Fibroblast of peridontal ligament (primary cell): ENCODE data around the gene RSPO3.

Experiments used
- DNase-seq: peaks from one replicate; pipeline ENCODE4 v3.0.0-alpha.2; 2010; ENCODE audit errors: extremely low read depth

The RSPO3 gene

DNA sequence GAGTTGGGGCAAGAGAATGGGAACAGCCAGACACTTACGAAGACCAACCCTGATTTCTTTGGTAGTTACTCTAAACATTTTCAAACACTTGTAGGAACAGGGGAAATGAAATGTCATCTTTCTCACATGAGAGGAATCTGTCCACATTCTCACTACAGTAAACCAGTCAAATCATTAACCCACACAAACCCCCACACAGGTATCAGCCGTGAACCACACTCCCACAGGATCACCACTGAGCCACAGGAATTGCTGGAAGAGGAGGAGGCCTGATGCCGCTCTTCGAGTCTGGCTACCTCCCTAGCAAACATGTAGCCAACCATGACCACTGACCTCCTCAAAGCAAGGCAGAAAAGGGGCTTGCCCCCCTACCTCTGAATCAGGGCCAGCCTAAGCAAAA is 6.9 kb upstream of the RSPO3 start:
- DNase-seq: no peak

DNA sequence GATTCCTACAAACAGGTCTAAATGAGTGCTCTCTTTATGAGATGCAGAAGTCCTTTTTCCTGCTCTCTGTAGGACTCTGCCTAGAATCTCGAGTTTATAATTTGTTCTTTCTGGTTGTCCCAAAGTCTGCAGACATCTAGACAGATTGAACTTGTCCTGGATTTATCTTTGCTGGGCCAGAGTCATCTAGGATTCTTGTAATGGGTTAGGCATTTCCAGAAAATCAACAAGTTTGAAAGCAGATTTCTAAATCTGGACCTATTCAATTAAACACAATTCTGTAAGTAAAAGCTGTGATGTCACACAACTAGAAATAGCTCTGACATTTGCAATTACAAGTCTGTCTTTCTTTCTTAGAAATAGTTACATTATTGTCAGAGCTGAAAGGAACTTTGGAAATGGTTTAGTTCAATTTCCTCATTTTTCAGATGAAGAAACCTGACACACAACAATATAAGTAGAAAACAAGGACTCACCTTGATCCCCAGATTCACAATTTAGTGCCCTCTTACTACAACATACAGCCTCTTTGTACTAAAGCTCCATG is 4.2 kb upstream of the RSPO3 start:
- DNase-seq: no peak

DNA sequence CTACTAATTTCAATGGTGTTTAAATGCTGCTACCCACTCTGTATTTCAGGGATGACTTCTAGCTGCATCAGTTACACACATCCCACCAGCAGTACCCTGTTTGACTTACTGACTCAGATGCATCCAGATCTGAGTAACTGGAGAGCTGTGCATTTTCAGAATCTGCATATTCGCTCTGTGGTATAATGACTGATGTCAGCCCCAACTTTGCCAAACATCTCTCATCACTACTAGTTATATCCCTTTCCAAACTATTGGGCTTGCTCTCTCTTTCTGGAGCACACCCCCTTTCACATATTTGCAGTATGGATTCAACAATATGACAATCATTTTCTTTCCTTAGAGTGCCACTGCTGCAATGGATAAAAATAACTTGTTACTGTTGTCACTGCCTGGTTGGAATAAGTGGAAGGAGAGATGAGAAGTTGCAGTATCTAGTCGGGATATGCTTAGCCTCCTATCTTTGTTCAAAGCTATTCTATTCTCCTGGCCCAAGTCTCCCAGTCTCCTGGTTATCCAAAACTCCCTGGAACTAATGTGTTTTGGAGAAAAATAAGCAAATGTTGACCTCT is 3.3 kb upstream of the RSPO3 start:
- no peak for DNase-seq

DNA sequence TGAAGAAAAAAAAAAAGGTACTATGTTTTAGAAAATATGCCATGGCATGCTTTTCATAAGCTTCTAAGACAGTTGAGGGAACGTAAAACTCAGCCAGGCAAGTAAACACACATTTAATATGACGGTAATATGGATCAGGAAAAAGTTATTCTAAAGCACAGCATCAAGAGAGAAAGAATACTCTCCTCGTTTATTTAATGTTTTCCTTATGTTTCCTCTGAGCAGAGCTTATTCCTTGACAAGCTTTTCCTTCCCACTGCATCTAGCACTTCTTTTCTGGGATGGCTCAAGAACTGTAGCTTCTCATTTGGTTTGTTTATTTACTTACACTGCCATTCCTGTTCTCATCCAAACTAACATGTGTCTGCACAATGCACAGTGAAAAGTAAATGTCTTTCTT is 2.7 kb upstream of the RSPO3 start:
- no peak for DNase-seq

DNA sequence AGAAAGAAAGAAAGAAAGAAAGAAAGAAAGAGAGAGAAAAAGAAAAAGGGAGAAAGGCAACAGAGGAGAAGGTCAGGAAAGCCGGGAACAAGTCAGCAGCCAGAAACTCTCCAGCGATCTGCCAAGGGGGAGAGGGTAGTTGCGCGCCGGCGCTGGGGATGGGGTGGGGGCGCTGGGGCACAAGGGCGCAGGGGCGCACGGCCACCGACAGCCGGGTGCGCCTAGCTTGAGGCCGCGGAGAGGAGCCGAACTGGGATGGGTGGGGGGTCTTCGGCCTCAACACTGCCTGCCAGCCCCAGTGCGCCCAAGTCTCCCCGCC is 533 bp upstream of the RSPO3 start:
- DNase-seq: no peak

DNA sequence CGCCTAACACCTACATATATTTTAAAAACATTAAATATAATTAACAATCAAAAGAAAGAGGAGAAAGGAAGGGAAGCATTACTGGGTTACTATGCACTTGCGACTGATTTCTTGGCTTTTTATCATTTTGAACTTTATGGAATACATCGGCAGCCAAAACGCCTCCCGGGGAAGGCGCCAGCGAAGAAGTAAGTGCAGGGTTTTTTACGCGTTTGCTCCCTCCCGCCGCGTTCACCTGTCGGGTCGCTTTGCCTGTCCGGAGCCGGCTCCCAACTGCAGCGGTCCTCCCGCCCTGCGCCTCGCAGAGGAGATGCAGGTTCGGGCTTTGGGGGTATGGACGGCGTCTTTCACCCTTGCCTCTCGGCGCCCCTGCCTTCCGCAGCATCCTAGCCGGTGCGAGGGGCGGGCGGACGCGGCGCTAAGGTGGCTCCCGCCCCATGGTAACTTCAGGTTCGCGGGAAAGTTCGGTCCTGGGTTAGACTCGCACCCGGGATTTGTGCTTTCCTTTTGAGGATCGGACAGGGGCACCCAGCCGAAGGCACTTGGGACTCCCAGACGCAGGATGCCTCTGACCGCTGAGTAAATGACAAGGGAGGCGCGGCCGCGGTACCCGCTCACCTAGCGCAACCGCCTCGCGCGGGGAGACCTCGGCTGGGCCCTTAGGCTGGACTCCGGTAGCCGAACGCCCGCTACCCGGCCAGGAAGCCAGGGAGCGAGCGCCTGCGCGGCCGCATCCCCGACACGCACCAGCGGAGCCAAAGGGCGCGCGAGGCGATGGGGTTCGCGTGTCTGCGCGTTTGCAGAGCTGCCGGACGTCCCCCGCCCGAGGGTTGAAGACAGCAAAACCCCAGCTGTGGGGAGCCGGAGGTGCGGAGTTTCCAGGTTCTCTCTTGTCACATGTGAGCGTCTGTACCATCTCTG is 891 bp downstream of the RSPO3 start:
- no peak for DNase-seq

DNA sequence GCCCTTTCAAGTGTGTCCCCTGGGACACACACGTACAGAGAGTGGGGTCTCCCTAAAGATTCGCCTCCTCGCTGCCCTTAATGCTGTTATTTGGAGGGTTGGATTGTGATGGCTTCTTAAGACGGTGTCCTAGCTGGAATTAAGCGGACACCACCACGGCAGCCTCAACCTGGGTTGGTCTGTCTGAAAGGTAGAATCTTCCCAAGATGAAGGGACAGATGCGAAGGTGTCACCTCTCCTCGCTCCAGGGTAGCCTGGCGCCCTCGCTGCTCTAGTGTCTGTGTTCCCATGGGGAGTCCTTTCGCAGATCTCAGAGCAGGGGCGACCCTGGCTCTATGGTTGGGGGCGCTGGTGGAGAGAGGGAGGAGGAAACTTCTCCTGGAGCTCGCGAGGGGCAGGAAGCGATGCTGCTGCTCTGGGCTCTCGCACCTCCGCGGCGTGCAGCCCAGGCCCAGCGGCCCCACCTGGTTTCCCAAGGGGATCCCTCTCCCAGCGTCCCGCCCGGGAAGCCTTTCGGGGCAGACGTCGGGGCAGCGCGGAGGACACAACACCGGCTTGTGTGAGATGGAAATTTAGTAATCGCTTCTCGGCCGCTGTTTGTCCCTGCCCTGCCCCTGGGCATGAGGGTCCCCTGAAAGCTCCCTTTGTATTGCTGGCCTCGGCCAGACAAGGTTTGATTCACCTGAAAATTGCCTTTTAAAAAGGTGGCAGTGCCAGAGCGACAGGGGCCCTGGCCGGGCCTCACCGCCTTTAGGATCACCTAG is 1.7 kb downstream of the RSPO3 start:
- DNase-seq: no peak

DNA sequence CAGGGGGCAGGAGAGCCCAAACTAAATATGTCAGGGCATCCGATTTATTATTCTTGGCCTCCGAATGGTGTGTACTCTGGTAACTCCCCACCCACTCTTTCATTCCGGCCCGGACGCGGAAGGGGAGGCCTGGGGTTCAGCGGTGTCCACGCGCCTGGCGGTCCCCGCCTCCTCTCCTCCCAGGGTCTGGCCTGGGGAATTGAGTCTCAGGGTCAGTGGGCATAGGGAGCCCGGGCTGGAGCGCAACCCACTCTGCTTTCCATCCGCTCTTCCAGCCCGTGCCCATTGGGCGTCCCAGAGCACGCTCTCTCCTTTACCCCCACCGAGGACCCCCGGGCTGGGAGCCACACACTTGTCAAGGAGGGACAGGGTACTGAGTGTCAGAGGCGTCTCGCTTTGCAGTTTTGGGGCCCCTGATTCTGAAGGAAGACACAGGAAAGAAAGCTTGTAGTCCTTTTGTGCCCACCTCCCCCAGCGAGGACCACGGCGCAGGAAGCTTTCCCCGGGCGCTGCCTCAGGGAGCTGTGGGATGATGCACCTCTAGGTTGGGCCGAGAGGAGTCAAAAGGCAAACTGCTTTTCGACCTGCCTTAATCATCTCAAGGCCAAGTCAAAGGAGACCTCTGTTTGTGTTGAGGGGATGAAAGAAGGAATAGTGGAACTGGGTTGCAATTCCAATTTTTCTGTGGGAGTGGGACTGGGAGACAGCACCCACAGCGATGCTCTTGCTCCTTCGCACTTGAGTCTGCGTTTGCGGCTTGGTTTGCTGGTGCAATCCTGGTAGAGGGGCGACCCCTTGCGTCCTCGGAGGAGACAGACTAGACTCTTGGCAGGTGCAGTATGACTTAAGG is 2.5 kb downstream of the RSPO3 start:
- DNase-seq: peak; percentile 86

DNA sequence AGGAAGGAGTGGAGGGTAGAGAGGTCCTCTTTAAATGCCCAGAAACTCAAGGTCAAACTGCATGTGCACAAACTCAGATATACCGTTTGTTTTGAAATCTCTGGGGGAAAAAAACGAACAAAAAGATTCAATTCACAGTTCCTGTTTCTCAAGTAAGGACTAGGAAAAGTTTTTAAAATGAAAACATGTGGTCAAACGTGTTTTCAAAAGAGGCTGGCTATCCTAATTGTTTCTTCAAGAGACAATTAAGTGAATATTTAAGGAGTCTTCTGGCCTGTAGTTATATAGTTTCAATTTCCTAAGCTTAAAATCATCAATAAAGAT is 3.1 kb downstream of the RSPO3 start:
- DNase-seq: no peak

DNA sequence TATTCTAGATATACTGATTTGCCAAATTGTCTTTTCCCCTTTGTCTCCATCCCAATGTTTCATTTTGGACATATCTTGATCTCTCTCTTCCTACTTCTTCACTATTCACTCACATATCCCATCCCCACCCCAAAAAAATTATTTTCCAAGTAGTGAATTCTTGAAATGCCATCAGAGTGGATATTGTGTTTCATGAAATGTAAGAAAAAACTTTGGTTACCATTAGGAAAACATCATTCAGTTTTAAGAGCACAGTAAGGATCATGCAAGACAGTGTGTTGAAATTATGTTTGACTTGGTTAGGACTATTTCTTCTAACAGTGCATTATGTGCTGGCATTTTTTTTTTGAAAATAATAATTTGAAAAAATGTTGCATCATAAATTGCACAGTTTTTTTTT is 5.7 kb downstream of the RSPO3 start:
- no peak for DNase-seq

DNA sequence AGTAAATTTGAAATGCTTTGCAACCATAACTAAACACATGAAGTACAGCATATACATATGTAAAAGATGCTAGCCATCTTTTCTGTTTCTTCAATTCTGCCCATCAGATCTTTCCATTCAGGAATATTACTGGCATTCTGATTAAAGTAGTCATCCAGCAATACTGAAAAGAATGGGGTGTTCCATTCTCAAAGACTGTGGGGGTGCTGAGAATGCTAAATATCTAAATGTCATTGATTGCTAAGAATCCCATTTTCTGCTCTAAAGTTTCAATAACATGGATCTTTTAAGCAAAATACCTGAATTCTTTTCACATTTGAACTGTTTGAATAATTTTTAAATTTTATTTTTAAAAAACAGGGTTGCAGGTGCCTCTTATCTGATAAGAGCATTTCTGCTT is 6.2 kb downstream of the RSPO3 start:
- DNase-seq: no peak

DNA sequence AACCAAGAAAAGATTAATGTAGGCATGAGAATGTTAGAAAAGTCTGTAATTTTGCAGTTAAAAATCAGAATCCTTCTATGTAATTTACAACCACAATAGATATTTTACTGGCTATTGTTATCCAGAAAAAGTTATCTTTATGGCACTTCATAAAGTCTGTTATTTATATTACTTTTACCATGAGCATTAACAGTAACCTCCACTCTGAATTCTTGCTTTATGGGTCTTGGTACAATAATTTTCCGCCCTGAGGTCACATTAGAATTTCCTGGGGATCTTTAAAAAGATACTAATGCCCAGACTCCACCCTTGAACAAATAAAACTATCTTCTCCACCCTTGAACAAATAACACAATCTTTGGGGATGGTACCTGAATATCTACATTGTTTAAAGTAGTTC is 9.6 kb downstream of the RSPO3 start:
- no peak for DNase-seq

DNA sequence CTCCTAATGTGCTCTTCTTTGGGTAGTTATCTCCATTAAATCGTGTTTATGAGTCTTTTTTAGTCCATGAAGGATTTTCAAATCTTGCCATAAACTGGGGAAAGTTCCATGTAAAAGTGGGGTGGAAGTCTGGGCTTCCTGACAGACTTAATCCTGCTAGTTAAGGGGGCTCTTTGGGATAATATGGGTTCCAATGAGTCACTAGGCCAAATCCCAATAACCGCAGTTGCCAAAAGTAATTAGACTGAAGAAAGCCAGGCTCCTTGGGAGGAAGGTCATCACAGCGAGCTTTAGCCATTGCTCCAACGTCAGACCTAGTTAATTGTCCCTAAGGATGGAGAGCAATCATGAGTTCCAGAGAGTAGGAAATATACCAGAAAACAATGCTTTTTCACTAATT is 10.8 kb downstream of the RSPO3 start:
- DNase-seq: no peak

DNA sequence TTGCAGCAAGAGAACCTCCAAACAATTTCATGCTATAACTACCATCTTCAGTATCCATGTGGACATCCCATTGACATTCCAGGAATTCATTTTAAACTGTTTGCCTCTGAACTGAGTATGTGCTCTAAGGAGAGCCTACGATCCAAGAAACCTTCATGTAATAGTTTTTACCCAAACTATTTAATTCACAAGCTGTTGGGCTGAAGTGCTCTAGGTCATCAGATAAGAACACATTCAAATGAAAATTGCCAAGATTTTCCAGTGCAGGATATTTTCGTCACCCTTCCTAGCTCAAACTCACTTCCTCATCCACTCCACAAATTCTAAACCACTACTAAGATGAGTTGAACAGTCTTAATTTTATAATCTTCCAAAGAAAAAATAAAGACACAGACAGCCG is 12.8 kb downstream of the RSPO3 start:
- no peak for DNase-seq

DNA sequence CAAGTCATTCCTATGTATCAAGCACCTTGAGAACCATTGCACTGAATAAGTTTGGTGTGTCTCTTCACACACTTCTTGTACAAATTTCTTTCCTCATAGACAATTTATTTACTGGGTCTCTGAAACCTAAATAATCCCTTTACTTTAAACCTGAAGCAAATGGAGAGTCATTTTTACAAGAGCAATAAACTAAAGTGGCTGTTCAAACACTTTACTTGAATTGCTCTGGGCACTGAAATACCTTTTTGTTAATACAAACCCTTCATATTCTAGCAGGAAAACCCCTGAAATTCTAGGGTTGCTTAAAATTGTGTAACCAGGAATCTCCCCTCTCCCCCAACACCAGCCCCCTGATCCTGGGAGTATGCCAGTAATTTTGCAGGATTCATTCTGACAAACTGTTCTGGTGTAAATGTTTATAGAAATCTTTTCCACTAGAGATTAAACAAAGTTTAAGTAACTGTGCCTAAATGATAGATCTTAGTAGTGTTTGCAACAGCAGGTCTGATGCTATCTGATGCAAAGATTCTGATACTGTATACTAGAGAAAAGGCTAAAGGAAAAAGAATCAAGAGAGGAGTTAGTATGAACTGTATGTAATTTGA is 13.4 kb downstream of the RSPO3 start:
- DNase-seq: no peak

DNA sequence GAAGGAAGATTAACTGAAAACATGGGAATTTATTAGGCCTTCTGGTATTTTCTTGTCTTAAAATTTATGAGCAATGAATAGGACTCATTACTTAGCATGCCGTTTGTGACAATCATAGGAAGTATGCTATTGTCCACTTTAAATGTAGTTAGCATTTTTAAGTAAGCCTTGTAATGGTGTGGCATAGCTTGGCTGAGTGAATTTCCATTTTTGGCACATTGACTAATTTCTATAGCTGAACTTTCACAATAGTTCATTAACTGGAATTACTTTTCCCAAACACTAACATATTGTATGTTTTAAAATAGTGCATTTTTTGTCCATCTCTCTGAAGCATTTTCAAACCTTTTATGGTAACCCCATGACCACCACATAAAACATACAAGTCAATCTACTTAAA is 15.7 kb downstream of the RSPO3 start:
- DNase-seq: no peak

DNA sequence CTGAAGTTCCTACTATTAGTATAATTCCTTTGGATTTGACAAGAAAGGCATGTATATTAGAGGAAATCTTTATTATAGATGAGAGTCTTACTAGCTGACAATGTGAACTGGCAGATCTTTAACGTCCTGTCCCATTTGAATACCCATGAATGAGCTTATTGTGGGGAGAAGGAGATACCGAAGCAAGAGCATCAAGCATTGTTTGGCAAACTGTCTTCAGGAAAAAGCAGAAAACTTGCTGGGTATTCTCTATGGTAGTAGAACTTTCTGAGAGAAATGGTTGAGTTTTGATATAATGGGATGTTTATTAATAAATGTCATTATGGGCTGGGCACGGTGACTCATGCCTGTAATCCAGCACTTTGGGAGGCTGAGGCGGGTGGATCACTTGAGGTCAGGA is 18.3 kb downstream of the RSPO3 start:
- no peak for DNase-seq

DNA sequence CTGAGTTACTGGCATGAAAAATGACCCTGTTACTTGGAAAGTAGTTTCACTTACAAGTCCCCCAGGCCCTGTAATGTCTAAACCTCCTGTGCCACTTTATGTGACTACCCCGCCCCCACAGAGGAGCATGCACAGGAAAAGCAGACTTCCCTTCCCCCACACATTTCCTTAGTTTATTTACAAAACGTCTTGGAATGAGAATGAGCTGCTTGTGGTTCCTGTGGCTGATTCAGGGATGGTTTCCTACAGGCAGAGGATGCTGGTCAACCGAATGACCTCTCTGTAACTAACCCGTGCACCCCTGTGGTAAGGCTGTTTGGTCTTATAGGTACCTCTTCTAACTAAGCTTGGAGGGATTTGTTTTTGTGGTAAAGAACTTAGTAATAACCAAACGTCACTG is 28.5 kb downstream of the RSPO3 start:
- DNase-seq: peak; percentile 80

DNA sequence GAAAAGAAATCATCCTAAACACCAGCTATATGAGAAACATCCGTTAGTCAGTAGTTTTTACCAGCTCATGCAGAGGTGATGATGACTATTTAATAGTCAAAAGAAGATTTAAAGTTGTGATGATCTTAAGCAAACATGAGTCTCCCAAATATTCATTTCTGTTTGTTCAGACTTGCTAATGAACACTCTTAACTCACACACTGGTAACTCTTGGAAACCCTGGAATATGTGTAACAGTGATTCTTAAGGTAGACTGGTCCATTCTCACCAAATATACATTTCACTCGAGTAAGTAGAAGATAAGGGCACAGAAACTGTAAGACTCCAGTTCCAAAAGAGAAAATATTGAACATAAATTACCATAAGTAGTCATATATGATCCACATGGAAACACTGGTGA is 29.1 kb downstream of the RSPO3 start:
- DNase-seq: no peak

DNA sequence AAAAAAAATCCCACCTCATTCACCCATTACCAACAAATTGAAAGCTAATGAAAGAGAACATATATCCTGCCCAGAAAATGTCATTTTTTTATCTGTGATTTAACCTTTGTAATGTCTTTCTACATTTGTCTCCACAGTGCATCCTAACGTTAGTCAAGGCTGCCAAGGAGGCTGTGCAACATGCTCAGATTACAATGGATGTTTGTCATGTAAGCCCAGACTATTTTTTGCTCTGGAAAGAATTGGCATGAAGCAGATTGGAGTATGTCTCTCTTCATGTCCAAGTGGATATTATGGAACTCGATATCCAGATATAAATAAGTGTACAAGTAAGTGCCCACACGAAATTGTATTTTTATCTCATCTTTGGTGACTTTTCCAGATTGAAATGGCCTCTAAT is 30.0 kb downstream of the RSPO3 start:
- DNase-seq: peak; percentile 69

DNA sequence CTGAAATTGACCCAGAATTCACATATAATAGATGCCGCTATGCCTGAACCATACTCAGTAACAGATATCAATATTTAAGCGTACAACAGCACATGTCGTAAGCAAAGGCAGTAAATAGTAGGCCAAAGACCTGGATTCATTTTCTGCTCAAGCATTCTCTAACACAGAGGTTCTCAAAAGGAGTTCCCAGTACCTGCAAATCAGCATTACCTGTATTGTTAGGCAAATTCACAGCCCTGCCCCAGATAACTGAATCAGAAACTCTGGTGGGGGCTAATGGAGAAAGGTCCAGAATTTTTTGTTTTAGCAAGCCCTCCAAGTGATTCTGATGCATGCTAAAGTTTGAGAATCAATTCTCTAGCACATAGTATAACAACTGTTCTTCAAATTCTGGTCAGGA is 36.0 kb downstream of the RSPO3 start:
- DNase-seq: no peak

DNA sequence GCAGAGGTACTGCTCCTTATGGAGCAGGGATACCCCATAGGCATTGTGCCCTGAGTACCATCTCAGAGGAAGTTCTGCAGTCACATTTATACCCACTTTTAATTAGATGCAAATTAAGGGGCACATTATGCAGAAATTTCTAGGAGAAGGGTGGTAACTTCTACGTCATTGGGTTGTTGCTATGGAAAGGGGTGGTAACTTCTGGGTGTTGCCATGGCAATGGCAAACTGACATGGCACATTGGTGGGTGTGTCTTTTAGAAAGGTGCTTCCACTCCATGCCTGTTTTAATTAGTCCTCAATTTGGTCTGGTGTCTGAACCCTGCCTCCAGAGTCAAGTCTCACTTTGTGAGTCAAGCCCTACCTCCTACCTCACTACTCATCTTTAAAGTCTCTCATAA is 42.0 kb downstream of the RSPO3 start:
- no peak for DNase-seq
